ENCODE data around the gene CUEDC2.

Gene CUEDC2

GRCh38 chr10:102432162-102432950 is at the start of gene CUEDC2:
TSS of gene CUEDC2 (minus strand) at chr10:102432574. CDS start at chr10:102425188, 7,386 bp downstream.
- no peak for TF ChIP-seq CTCF (IDR thresholded peaks at IDR 0.05; ENCODE audit: control extremely low read depth, extremely low read depth, low read depth, missing control alignments)
- CTCF ChIA-PET = interaction anchor here (0.8 to 7.8 kb wide), 14 partner anchors 10 to 263 kb away, joined by 3 to 85 read pairs (median 3); partner anchors contain the start of genes FBXL15 and SUFU
- DNase-seq (ENCODE audit: extremely low spot score) = peak; percentile 94
- POLR2A ChIA-PET = interaction anchor here (1.1 to 1.3 kb wide), 2 partner anchors 11 to 29 kb away, joined by 4 to 6 read pairs; no protein-coding TSS in a partner anchor

- no peak for DNase-seq (ENCODE audit: extremely low spot score)
- POLR2A ChIA-PET = interaction anchor here (0.6 to 0.8 kb wide), 2 partner anchors 11 to 220 kb away, joined by 3 to 8 read pairs; no protein-coding TSS in a partner anchor
Observed at GRCh38 chr10:102480396-102480795, 48.0 kb upstream of the CUEDC2 start.

GRCh38 chr10:102479651-102480050 is 47.3 kb upstream of the CUEDC2 start:
- DNase-seq (ENCODE audit: extremely low spot score) = no peak
- ChIA-PET CTCF (interaction anchor here (1.0 to 6.4 kb wide), 33 partner anchors 9 to 328 kb away, joined by 3 to 73 read pairs (median 5); partner anchors contain the start of genes C10orf95, ELOVL3, NOLC1 and SUFU), POLR2A (interaction anchor here (0.8 kb wide), 1 partner anchor 11 kb away, joined by 3 read pairs; no protein-coding TSS in a partner anchor)
- TF ChIP-seq CTCF (IDR thresholded peaks at IDR 0.05; ENCODE audit: control extremely low read depth, extremely low read depth, low read depth, missing control alignments) = no peak

More at GRCh38 chr10:102480396-102480795, 48.0 kb upstream of the CUEDC2 start:
- TF ChIP-seq CTCF (IDR thresholded peaks at IDR 0.05; ENCODE audit: control extremely low read depth, extremely low read depth, low read depth, missing control alignments) = no peak
- CTCF ChIA-PET = interaction anchor here (1.4 to 6.4 kb wide), 12 partner anchors 12 to 250 kb away, joined by 3 to 73 read pairs (median 18); partner anchors contain the start of gene C10orf95

GRCh38 chr10:102476466-102477141 is 44.2 kb upstream of the CUEDC2 start:
- no peak for DNase-seq (ENCODE audit: extremely low spot score)
- POLR2A ChIA-PET = no interaction called here
- TF ChIP-seq CTCF (IDR thresholded peaks at IDR 0.05; ENCODE audit: control extremely low read depth, extremely low read depth, low read depth, missing control alignments) = no peak
- CTCF ChIA-PET = interaction anchor here (0.9 to 1.4 kb wide), 6 partner anchors 8 to 247 kb away, joined by 3 to 4 read pairs (median 3); no protein-coding TSS in a partner anchor

- CTCF ChIA-PET = interaction anchor here (0.9 to 1.4 kb wide), 2 partner anchors 108 to 246 kb away, joined by 3 to 4 read pairs; no protein-coding TSS in a partner anchor
- no peak for DNase-seq (ENCODE audit: extremely low spot score)
- POLR2A ChIA-PET = no interaction called here
- no peak for TF ChIP-seq CTCF (IDR thresholded peaks at IDR 0.05; ENCODE audit: control extremely low read depth, extremely low read depth, low read depth, missing control alignments)
Observed at GRCh38 chr10:102475451-102476040, 43.2 kb upstream of the CUEDC2 start.

All from GM10248 (cell line).